ENCODE measurements around the gene MAK.
A peak's percentile ranks its signal among the peaks of the same experiment; 100 is the strongest.
"Not testable (repeated sequence)": the region's sequence is repeated elsewhere in the genome, so short reads cannot be mapped to it uniquely, and the experiment has no call there.

The MAK gene, protein sequence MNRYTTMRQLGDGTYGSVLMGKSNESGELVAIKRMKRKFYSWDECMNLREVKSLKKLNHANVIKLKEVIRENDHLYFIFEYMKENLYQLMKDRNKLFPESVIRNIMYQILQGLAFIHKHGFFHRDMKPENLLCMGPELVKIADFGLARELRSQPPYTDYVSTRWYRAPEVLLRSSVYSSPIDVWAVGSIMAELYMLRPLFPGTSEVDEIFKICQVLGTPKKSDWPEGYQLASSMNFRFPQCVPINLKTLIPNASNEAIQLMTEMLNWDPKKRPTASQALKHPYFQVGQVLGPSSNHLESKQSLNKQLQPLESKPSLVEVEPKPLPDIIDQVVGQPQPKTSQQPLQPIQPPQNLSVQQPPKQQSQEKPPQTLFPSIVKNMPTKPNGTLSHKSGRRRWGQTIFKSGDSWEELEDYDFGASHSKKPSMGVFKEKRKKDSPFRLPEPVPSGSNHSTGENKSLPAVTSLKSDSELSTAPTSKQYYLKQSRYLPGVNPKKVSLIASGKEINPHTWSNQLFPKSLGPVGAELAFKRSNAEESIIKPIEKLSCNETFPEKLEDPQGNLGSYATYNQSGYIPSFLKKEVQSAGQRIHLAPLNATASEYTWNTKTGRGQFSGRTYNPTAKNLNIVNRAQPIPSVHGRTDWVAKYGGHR

GRCh38 chr6:10837995-10838793, at the start of gene MAK:
TSS of gene MAK (minus strand) at chr6:10838539. CDS start at chr6:10830648, 7,891 bp downstream.
- DNase-seq (ENCODE audit: low read depth, low spot score), result no peak
- H3K4me3 ChIP-seq (ENCODE audit: low read depth, low read length), result peak within 1 kb of the TSS; percentile 67
- ChIA-PET CTCF (interaction anchor here (1.4 kb wide), 1 partner anchor 738 kb away, joined by 4 read pairs; no protein-coding TSS in a partner anchor), POLR2A (no interaction called here)
- TF ChIP-seq, protein P1, sequence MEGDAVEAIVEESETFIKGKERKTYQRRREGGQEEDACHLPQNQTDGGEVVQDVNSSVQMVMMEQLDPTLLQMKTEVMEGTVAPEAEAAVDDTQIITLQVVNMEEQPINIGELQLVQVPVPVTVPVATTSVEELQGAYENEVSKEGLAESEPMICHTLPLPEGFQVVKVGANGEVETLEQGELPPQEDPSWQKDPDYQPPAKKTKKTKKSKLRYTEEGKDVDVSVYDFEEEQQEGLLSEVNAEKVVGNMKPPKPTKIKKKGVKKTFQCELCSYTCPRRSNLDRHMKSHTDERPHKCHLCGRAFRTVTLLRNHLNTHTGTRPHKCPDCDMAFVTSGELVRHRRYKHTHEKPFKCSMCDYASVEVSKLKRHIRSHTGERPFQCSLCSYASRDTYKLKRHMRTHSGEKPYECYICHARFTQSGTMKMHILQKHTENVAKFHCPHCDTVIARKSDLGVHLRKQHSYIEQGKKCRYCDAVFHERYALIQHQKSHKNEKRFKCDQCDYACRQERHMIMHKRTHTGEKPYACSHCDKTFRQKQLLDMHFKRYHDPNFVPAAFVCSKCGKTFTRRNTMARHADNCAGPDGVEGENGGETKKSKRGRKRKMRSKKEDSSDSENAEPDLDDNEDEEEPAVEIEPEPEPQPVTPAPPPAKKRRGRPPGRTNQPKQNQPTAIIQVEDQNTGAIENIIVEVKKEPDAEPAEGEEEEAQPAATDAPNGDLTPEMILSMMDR (IDR thresholded peaks at IDR 0.05; ENCODE audit: insufficient read depth, low read length, missing control alignments), result no peak

DNA sequence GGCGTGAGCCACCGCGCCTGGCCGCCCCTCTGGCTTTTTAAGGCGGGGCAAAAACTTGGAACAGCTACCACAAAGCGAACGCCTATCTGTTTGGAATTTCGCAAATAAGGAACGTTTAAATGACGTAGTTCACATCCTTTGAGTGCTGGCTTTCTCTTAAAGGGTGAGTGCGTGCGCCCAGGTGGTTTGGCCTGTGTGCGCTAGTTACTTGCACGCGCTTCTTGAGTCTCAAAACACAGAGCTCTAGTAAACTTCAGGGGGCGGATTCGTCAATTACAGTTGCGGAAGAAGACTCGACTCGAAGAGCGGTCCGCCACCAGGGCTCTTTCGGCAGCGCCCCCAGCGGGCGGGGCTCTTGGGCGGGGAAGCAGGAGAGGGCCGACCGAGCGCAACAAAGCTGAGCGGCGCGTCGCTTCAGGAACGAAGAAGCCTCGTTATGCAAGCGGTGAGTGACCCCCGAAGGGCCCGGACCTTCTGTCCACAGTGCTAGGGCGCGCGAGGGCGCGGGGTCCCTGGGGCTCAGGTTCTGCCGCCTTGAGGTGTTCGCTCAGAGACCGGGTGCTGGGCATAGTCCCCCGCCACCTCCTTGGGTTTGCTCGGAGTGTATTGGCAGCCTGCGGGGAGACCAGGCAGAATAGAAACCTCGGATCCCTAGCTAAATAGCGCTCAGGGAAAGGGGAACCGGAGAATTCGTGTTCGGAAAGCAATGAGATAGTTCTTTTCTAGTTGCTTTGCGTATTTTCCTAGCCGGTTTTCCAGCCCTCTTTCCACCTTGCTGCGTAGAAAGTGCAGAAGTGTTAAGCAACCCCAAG, 48.6 kb upstream of the MAK start, which contains the start of gene SYCP2L:
SYCP2L (plus strand) TSS at position 362 of the 812 bp plus-strand sequence; CDS start at position 437, 75 bp downstream.
- peak within 1 kb of the TSS; percentile 45 for H3K4me3 ChIP-seq (ENCODE audit: low read depth, low read length)
- TF ChIP-seq, protein P1 (IDR thresholded peaks at IDR 0.05; ENCODE audit: insufficient read depth, low read length, missing control alignments), result no peak
- CTCF ChIA-PET, result no interaction called here
- POLR2A ChIA-PET, result interaction anchor here (0.5 kb wide), 1 partner anchor 396 kb away, joined by 3 read pairs; no protein-coding TSS in a partner anchor
- DNase-seq (ENCODE audit: low read depth, low spot score), result no peak

DNA sequence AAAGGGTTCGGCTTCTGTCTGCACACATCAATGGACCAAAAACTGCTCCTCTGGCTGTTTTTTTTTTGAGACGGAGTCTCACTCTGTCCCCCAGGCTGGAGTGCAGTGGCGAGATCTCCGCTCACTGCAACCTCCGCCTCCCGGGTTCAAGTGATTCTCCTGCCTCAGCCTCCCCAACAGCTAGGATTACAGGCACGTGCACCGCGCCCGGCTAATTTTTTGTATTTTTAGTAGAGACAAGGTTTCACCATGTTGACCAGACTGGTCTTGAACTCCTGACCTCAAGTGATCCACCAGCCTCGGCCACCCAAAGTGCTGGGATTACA, 48.0 kb upstream of the MAK start:
- CTCF ChIA-PET; DNase-seq (ENCODE audit: low read depth, low spot score); POLR2A ChIA-PET: not testable (repeated sequence)
- peak overlapping the region; percentile 45; the same call in 1 of the 2 replicates for H3K4me3 ChIP-seq (ENCODE audit: low read depth, low read length)

GRCh38 chr6:10884245-10884972, 46.1 kb upstream of the MAK start:
- ChIA-PET CTCF (no interaction called here), POLR2A (no interaction called here)
- no peak for DNase-seq (ENCODE audit: low read depth, low spot score)
- TF ChIP-seq, protein P1 (IDR thresholded peaks at IDR 0.05; ENCODE audit: insufficient read depth, low read length, missing control alignments), result no peak
- H3K4me3 ChIP-seq (ENCODE audit: low read depth, low read length), result no peak overlapping the region

GRCh38 chr6:10883312-10884244, 45.2 kb upstream of the MAK start:
- TF ChIP-seq, protein P1 (IDR thresholded peaks at IDR 0.05; ENCODE audit: insufficient read depth, low read length, missing control alignments), result no peak
- POLR2A ChIA-PET, result no interaction called here
- DNase-seq (ENCODE audit: low read depth, low spot score), result no peak
- no peak overlapping the region for H3K4me3 ChIP-seq (ENCODE audit: low read depth, low read length)
- CTCF ChIA-PET, result no interaction called here
